ENCODE data around the gene NAE1.
"Not testable (repeated sequence)": the region's sequence is repeated elsewhere in the genome, so short reads cannot be mapped to it uniquely, and the experiment has no call there.

NAE1 gene

DNA sequence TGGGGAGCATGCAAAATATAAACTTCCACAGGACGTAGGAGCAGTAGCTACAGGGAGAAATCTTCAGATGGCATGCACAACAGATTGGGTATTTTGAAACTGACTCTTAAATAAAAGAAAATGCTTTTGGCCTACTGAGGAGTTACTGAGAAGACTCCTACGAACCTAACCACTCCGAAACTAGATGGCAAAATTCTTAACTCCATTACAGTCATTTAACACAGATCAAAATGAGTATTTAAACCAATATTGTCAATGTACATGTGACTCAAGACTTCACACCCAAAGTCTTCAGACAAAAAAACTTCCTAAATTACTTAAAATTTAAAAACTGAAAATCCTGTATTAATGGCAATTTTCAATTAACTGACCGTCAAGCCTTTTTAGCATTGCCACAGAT lies 21.0 kb downstream of the NAE1 start:
- no peak overlapping the region for H3K4me3 ChIP-seq (ENCODE audit: low read depth, low read length)

DNA sequence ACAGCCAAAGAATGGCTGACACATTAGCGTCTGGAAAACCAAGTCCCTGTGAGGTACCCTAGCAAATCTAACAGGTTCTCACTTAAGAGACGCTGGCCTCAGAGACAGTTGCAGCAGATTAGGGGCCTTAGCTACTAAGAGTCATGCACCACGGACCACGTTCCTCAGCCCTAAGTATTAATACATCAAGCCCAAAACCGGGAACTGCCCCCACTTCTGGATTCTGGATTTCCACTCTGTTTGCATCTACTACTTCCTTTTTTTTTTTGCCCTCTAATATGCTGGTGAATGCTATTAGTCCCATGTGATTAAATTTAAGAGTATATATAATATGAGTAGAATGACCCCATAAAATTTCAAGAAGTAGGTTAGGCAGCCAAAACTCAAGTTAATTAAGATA lies 28.6 kb downstream of the NAE1 start:
- H3K4me3 ChIP-seq (ENCODE audit: low read depth, low read length): no peak overlapping the region

DNA sequence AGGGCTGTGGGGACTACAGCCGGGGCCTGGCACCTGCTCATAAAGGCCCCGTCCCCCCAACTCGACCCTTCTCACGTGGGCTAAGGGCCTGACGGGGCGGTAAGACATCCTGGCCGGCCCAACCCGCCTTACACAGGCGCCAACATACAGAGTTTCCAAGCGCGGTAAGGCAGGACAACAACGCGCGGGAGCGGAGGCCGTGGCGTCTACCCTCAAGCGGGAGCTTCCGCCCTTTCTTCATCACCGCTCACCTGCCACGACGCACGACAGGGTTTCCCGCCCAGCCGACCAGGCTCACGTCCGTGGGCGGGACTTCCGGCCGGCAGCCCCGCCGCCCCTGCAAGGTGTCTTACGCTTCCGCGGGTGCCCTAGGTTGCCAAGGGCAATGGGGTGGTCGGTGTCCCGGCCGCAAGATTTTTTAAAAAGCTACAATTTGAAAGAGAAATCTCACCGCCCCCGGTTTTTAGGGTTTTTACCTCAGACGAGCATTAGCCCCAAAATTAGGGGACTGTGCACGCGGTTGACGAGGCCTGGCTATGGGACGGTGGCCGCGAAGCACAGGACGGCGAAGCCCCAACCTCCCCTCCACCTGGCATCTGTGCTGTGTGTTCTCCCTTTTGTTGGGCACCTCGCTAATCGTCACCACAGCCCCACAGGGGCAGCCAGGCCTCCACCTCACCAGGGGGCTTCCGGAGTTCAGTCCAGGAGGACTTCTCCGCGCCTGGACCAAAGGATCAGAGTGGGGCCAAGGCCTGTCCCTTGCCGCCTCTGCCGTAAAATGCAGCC lies 29.3 kb downstream of the NAE1 start, which contains the start of gene TERB1:
TSS of gene TERB1 (minus strand) at position 265 of the 786 bp plus-strand sequence. CDS start 4,786 bp downstream, outside the sequence.
- no peak within 1 kb of the TSS for H3K4me3 ChIP-seq (ENCODE audit: low read depth, low read length)

DNA sequence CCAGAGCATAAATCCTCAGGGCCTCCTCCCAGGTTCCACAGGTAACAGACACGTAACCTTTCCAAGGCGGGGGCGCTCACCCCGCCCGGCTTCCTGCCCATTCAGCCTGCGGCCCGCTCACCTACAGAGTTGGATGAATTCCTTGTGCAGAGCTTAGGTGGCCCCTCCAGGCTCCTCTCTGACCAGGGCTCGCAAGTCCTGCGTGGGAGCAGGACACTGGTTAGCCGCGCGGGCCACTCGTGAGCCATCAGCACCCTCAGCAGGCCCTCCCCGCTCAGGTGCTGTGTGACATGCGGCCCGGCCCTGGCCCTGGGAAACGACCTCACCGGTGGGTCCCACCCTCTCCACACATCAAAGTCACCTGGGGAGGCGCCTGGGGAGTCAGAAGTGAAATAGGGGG lies 29.9 kb downstream of the NAE1 start:
- no peak overlapping the region for H3K4me3 ChIP-seq (ENCODE audit: low read depth, low read length)

DNA sequence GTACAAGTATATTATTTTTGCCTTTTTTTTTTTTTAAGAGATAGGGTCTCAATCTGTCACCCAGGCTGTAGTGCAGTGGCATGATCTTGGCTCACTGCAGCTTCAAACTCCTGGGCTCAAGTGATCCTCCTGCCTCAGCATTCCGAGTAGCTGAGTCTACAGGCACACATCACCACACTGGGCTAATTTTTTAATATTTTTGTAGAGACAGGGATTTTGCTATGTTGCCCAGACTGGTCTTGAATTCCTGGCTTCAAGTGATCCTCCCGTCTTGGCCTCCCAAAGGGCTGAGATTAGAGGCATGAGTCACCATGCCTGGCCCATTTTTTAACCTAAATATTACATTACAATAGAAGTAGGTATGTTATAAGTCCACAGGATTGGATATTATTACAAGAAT lies 32.6 kb downstream of the NAE1 start:
- no peak overlapping the region for H3K4me3 ChIP-seq (ENCODE audit: low read depth, low read length)

DNA sequence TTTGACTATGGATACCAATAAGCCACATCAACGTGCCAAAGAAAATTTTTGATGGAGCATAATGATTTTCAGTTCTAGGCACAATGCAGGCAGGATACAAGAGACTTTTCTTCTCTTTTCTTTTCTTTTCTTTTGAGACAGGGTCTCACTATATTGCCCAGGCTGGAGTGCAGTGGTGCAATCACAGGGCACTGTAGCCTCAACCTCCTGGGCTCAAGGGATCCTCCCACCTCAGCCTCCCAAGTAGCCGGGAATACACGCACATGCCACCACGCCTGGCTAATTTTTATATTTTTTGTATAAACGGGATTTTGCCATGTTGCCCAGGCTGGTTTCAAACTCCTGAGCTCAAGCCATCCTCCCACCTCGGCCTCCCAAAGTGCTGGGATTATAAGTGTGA lies 36.8 kb downstream of the NAE1 start:
- H3K4me3 ChIP-seq (ENCODE audit: low read depth, low read length): not testable (repeated sequence)

DNA sequence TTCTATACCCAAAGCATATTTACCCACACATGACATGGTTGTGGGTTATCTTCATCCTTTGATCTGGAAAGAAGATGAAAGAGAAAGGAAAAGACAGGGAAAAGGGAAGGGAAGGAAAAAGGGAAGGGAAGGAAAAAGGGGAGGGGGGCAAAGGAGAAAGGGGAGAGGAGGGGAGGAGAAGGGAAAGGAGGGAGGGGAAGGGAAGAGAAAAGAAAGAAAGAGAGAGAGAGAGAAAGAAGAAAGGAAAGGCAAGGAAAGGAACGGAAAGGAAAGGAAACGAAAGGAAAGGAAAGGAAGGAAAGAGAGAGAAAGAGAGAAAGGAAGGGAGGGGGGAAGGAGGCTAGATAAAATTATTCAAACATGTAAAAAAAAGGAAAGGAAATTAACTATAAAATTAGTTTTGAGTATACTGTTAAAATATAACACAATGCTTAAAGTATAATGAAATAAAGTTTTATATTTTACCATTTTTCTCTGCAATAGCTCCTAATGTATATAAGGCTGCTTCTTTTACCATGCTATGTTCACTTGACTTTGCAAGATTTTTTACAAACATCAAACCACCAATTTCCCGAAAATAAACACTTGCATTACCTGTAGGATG lies 40.5 kb downstream of the NAE1 start:
- H3K4me3 ChIP-seq (ENCODE audit: low read depth, low read length): no peak overlapping the region

DNA sequence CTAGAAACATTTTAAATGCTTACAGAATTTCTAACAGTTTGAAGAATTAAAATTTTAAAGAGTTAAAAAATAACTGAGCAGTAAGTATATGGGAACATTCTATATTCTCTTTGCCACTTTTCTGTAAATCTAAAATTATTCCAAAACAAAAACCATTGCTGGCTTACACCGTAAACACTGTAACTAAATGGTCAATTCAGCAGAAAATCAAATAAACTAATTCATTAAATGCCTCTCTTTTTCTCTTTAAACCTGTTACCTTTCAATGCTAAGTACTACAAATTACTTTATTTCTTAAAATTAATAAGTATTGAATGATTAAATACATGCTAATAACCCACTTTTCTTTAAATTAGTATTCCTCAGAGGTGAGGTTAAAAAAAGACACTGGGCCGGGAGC lies 43.3 kb downstream of the NAE1 start:
- H3K4me3 ChIP-seq (ENCODE audit: low read depth, low read length): no peak overlapping the region

DNA sequence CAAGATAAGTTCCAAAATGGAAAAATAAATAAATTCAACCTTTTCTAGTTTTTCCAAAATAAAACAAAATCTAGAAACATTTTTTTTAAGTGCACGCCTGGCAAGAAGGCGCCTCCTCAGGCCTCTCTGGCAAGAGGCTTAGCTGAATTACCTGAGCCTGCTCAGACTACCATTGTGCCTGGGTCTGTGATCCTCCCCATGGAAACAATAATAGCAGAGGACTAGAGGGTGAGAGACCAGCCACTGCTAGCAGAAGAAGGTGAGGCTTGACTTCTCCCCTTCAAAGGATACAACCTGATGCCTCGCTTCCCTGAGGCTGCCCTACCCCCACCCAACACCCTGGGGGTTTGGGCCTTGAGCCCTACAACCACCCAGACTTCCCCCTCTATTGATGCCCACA lies 44.2 kb downstream of the NAE1 start:
- H3K4me3 ChIP-seq (ENCODE audit: low read depth, low read length): no peak overlapping the region

DNA sequence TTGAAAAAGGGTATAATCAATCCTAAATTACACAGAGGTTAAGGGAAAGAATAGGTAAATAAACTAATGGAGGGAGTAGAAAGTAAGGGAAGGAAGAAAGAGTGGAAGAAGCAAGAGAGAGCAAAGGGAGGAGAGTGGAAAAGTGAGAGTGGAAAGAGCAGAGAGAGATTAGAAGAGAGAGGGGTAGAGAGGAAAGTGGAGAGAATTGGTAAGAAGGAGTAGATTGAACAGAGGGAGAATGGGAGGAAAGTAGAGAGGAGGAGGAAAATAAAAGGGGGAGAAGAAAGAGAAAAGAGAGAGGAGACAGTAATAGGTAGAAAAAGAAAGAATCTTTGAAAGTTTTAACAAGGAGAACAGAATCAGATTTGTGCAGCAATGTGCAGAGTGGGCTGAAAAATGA lies 54.3 kb downstream of the NAE1 start:
- no peak overlapping the region for H3K4me3 ChIP-seq (ENCODE audit: low read depth, low read length)

DNA sequence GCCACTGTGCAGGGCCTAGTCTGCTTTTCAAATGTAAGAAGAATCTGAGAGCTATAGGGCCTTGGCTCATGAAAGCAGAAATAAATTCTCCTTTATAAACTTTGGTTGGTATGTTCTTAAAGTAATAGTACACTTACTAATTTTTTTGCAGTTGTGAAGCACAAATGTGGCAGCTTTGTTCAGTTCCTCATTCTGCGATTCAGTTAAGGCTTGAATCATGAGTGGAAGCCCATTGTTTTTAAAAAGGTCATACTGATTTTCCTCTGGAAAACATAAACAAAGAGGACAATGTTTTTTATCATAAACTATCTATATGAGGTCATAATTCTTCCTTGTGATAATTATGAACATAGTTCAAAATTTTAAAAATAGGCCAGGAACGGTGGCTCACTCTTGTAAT lies 55.8 kb downstream of the NAE1 start:
- no peak overlapping the region for H3K4me3 ChIP-seq (ENCODE audit: low read depth, low read length)

DNA sequence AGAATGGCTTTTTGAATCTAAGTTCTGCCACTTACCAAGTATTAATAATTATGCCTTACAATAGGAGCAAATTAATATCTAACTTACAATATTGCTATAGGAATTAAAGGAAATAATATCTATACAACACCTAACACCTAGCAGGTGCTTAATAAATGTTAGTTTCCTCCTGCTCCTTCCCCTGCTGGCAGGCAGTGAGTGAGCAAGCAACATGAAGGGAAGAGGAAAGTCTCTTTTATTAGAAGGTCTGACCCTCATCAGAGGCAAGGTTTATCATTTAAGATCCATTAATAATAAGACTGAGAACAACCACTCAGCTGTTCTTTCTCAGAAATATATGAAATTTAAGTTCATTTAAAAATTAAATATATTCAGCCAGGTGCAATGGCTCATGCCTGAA lies 72.7 kb downstream of the NAE1 start:
- no peak overlapping the region for H3K4me3 ChIP-seq (ENCODE audit: low read depth, low read length)

DNA sequence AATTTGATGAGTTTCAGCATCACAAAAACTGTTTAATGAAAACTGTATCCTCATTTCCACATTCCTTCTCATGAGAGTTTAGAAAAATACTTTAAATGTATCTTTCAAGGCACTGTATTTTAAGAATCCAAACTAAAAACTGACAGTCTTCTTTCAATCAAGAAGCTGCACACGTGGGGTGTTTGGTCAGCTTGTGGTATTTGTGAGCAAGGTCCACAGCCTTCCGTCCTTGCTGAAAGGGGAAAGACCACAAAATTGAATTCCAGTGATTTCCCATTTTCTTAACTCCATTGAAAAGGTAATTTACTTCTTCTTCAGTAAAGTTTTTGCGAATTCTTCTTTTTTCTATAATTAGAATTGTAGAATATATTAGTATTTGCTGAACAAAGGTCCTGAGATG lies 76.0 kb downstream of the NAE1 start:
- H3K4me3 ChIP-seq (ENCODE audit: low read depth, low read length): no peak overlapping the region

DNA sequence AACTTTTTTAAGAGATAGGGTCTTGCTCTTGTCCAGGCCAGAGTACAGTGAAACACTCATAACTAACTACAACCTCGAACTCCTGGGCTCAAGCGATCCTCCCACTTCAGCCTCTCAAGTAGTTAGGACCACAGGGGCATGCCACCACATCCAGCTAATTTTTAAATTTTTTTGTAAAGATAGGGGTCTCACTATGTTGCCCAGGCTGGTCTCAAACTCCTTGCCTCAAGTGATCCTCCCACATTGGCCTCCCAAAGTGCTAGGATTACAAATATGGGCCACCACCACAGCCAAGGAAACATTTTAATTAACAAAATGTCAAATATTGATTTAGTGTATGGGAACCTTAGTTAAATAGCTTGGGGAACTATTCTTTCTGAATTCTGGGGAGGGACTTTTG lies 76.6 kb downstream of the NAE1 start:
- no peak overlapping the region for H3K4me3 ChIP-seq (ENCODE audit: low read depth, low read length)

DNA sequence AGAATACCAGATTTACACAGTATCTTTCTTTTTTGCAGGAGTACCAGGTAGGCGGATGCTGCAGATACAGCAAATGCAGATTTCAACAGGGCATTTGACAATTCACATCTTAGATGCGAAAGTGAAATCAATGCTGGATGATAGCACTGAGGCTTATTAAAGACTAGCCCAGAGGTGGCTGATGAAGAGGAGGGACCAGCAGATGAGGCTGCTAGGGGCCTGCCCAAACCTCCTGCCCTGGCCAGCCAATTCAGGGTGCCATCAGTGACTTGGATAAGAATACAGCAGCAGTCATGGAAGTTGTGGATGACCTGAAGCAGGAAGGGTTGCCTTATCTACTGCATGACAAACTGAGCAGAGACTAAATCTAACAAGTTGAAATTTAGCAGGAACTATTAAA lies 77.8 kb downstream of the NAE1 start:
- H3K4me3 ChIP-seq (ENCODE audit: low read depth, low read length): no peak overlapping the region

Measured in iPS-11a (cell line).